ENCODE measurements around the gene GRAMD4. TPM values are rescaled to one million over a fixed set of nuclear protein-coding genes. Genes with fewer than 3 reads are reported as not detected.

Gene GRAMD4
- total RNA-seq, 4 donors from 2014 or later: 19.1 to 25.4 (median 19.5) TPM

GRCh38 chr22:46686221-46687047 lies 66.2 kb downstream of the GRAMD4 start:
- DNase-seq (ENCODE audit: low spot score): no peak
- ATAC-seq (ENCODE audit: low FRiP score): no peak
- TF ChIP-seq CTCF (IDR thresholded peaks at IDR 0.05): no peak

GRCh38 chr22:46687048-46687444 lies 66.9 kb downstream of the GRAMD4 start:
- DNase-seq (ENCODE audit: low spot score): no peak

GRCh38 chr22:46687460-46687859 lies 67.3 kb downstream of the GRAMD4 start:
- no peak for TF ChIP-seq CTCF (IDR thresholded peaks at IDR 0.05)
- no peak for DNase-seq (ENCODE audit: low spot score)

More at GRCh38 chr22:46687048-46687444, 66.9 kb downstream of the GRAMD4 start:
- no peak for TF ChIP-seq CTCF (IDR thresholded peaks at IDR 0.05)
- no peak for ATAC-seq (ENCODE audit: low FRiP score)

GRCh38 chr22:46688949-46689348 lies 68.8 kb downstream of the GRAMD4 start:
- TF ChIP-seq CTCF (IDR thresholded peaks at IDR 0.05): no peak
- no peak for DNase-seq (ENCODE audit: low spot score)
- ATAC-seq (ENCODE audit: low FRiP score): no peak

More at GRCh38 chr22:46687460-46687859, 67.3 kb downstream of the GRAMD4 start:
- ATAC-seq (ENCODE audit: low FRiP score): no peak

- ATAC-seq (ENCODE audit: low FRiP score) (no peak), DNase-seq (ENCODE audit: low spot score) (no peak)
- no peak for TF ChIP-seq CTCF (IDR thresholded peaks at IDR 0.05)
Measured at GRCh38 chr22:46690146-46690545, 70.0 kb downstream of the GRAMD4 start.

GRCh38 chr22:46691571-46691970 lies 71.4 kb downstream of the GRAMD4 start:
- ATAC-seq (ENCODE audit: low FRiP score) (no peak), DNase-seq (ENCODE audit: low spot score) (no peak)
- no peak for TF ChIP-seq CTCF (IDR thresholded peaks at IDR 0.05)
